ENCODE data around the gene DNLZ.

DNA sequence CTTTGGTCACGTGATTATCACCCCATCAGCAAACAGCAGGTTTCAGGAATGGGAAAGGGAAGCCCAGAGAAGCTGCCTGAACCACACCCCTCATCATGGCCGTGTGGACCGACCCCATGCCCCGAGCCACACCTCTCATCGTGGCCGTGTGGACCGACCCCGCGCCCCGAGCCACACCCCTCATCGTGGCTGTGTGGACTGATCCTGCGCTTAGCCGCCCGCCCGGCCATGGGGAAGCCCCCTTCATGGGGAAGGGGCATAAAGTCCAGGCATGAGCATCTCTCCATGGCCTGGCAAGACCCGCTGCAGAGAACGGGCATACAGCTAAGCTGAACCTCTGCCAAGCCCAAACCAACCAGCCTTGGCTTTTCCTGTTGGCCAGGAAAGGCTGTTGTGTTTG is 30.0 kb upstream of the DNLZ start:
- TF ChIP-seq, protein P1, sequence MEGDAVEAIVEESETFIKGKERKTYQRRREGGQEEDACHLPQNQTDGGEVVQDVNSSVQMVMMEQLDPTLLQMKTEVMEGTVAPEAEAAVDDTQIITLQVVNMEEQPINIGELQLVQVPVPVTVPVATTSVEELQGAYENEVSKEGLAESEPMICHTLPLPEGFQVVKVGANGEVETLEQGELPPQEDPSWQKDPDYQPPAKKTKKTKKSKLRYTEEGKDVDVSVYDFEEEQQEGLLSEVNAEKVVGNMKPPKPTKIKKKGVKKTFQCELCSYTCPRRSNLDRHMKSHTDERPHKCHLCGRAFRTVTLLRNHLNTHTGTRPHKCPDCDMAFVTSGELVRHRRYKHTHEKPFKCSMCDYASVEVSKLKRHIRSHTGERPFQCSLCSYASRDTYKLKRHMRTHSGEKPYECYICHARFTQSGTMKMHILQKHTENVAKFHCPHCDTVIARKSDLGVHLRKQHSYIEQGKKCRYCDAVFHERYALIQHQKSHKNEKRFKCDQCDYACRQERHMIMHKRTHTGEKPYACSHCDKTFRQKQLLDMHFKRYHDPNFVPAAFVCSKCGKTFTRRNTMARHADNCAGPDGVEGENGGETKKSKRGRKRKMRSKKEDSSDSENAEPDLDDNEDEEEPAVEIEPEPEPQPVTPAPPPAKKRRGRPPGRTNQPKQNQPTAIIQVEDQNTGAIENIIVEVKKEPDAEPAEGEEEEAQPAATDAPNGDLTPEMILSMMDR (IDR thresholded peaks at IDR 0.05; ENCODE audit: low read depth, low read length) = no peak
- TF ChIP-seq EZH2phosphoT487 (IDR thresholded peaks at IDR 0.05; ENCODE audit: low read depth) = no peak

Measured in OCI-LY3 (cell line).